CD8-positive, alpha-beta memory T cell (primary cell): ENCODE results near the gene ADRA2C. TPM values are rescaled to one million over a fixed set of nuclear protein-coding genes. Genes with fewer than 3 reads are reported as not detected.

Experiments
- CTCF ChIA-PET: fragments of 350-600 bp; sonication (Branson Sonifier 250); formaldehyde crosslinking; loops from one replicate; lab custom pipeline; 2021; ENCODE audit warnings: antibody characterized with exemption; lab: Charles Lee
- POLR2A ChIA-PET: fragments of 350-600 bp; sonication (Branson Sonifier 250); formaldehyde crosslinking; loops from one replicate; lab custom pipeline; 2021; ENCODE audit warnings: antibody characterized with exemption; lab: Charles Lee
- DNase-seq, 5 donors: peaks; one replicate each; pipeline versions ENCODE4 v3.0.0 to v3.0.0-alpha.2; 2020 to 2022; ENCODE audit warnings: mixed read lengths in 1 of 5
- H3K27ac ChIP-seq: one replicate; pipeline ENCODE4 v1.7.0; 2013; ENCODE audit warnings: low read depth, mild to moderate bottlenecking, low read length, moderate library complexity
- H3K27me3 ChIP-seq: 2 replicates; pipeline ENCODE4 v1.7.0; 2013; ENCODE audit warnings: low read length, mild to moderate bottlenecking; ENCODE audit not compliant: insufficient read depth, poor library complexity, severe bottlenecking
- H3K36me3 ChIP-seq: 2 replicates; pipeline ENCODE4 v1.7.0; 2013; ENCODE audit warnings: mild to moderate bottlenecking, low read length, moderate library complexity; ENCODE audit not compliant: insufficient read depth
- H3K4me1 ChIP-seq: 2 replicates; pipeline ENCODE4 v1.7.0; 2013; ENCODE audit warnings: mild to moderate bottlenecking, low read length, moderate library complexity; ENCODE audit not compliant: insufficient read depth
- H3K4me3 ChIP-seq: 2 replicates; pipeline ENCODE4 v1.7.0; 2013; ENCODE audit warnings: mild to moderate bottlenecking, low read length
- H3K9me3 ChIP-seq: 2 replicates; pipeline ENCODE4 v1.7.0; 2013; ENCODE audit warnings: mild to moderate bottlenecking, low read length
- H3K27ac Mint-ChIP-seq, 8 donors: one replicate each; pipeline ENCODE4 v1.8.0; 2020 to 2021; ENCODE audit warnings: mixed read lengths in 8 of 8, mild to moderate bottlenecking in 6 of 8, inconsistent platforms in 3 of 8, moderate library complexity in 3 of 8
- H3K27me3 Mint-ChIP-seq, 2 donors: one replicate each; pipeline ENCODE4 v1.8.0; 2020 to 2021; ENCODE audit warnings: mixed read lengths in 2 of 2, mild to moderate bottlenecking in 1 of 2, moderate library complexity in 1 of 2
- H3K36me3 Mint-ChIP-seq, 3 donors: one replicate each; pipeline ENCODE4 v1.8.0; 2020 to 2021; ENCODE audit warnings: mixed read lengths in 3 of 3, inconsistent platforms in 1 of 3, mild to moderate bottlenecking in 1 of 3
- H3K4me1 Mint-ChIP-seq, 3 donors: one replicate each; pipeline ENCODE4 v1.8.0; 2020 to 2021; ENCODE audit warnings: mixed read lengths in 3 of 3, inconsistent platforms in 1 of 3, mild to moderate bottlenecking in 1 of 3
- H3K4me3 Mint-ChIP-seq, 7 donors: one replicate each; pipeline ENCODE4 v1.8.0; 2020 to 2021; ENCODE audit warnings: mixed read lengths in 7 of 7, mild to moderate bottlenecking in 6 of 7, moderate library complexity in 4 of 7, inconsistent platforms in 2 of 7
- H3K9me3 Mint-ChIP-seq, 5 donors: one replicate each; pipeline ENCODE4 v1.8.0; 2020 to 2022; ENCODE audit warnings: mixed read lengths in 5 of 5, mild to moderate bottlenecking in 3 of 5, moderate library complexity in 2 of 5, inconsistent platforms in 1 of 5
- polyA plus RNA-seq: library from polyadenylated mRNA; unstranded; fragments of 300-500 nt; fragmentation: Illumina TruSeq; gene quantifications from one replicate; pipeline ENCODE4 v1.2.3, GENCODE V29; 2021
- total RNA-seq, 2 experiments: library from RNA; stranded (reverse); gene quantifications; one replicate each; pipeline ENCODE4 v1.2.3, GENCODE V29; 2021

The ADRA2C gene
- total and polyA plus RNA-seq, 3 experiments from 2014 or later = not detected

DNA sequence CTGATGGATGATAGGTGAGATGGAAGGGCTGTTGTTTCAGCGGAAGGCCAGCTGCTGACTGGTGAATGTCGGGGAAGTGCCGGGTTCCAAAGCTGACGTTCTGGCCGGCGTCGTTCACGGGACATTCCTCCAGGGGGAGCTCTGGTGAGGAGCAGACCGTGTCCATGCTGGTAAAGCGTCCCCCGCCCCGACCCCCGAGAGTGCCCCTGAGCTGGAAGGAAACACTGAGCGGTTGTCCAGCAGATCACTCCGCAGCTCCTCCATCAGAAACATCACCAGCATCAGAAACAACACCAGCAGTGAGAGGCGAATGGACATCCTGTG, 18.6 kb upstream of the ADRA2C start:
- H3K9me3 Mint-ChIP-seq = peaks cover 0 to 6% (median 2%) of the 10 kb centered on the region in 5 donors
- H3K4me3 ChIP-seq = no peak overlapping the region
- no peaks in the 10 kb centered on the region for H3K4me1 ChIP-seq
- H3K27me3 Mint-ChIP-seq = peaks cover 33 to 69% of the 10 kb centered on the region in 2 donors
- ChIA-PET POLR2A (no interaction called here), CTCF (no interaction called here)
- peaks cover 15% of the 10 kb centered on the region for H3K27me3 ChIP-seq
- DNase-seq = no peak
- H3K9me3 ChIP-seq = no peaks in the 10 kb centered on the region
- H3K27ac ChIP-seq = no peak overlapping the region
- no peaks in the 10 kb centered on the region for H3K36me3 Mint-ChIP-seq
- peaks cover 0 to 5% (median 3%) of the 10 kb centered on the region in 3 donors for H3K4me1 Mint-ChIP-seq
- no peak overlapping the region for H3K4me3 Mint-ChIP-seq
- H3K27ac Mint-ChIP-seq = no peak overlapping the region
- H3K36me3 ChIP-seq = no peaks in the 10 kb centered on the region

DNA sequence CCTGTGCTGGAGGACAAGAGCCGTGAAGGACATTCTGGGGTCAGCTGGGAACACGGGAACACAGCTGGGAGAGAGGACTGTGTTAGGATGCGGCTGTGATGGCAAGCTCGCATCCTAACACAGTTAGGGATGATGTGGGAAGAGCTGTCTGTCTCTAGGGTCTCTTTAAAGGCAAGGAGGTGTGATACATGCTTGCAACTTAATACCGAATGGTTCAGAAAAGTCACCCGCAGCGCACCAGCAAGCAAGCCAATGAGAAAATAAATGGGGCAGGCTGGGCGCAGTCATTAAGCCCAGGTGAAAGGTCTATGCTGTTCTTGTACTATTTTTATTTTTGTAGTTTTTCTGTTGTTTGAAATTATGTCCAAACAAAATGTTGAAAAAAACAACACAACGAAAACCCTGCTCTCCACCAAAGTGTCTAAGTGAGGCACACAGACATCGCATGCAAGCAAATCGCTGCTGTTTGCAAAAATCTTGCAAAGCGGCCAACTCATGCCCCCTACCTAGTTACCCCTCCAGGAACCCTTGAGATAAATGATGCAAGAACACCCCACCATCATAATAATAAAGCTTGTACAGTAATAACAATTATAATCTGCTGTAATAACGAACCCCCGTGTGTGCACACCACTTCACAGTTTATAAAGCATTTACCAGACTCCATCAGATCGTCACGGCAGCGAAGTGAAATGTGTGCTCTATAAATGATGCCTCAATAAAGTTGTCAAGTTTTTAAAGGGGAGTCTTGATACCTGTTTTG, 17.9 kb upstream of the ADRA2C start:
- DNase-seq = no peak
- Mint-ChIP-seq H3K27ac (no peak overlapping the region), H3K27me3 (peaks cover 30 to 62% of the 10 kb centered on the region in 2 donors), H3K4me1 (peaks cover 0 to 5% (median 3%) of the 10 kb centered on the region in 3 donors), H3K36me3 (no peaks in the 10 kb centered on the region), H3K9me3 (no peaks in the 10 kb centered on the region), H3K4me3 (no peak overlapping the region)
- H3K4me1 ChIP-seq = no peaks in the 10 kb centered on the region
- H3K27me3 ChIP-seq = peaks cover 11% of the 10 kb centered on the region
- CTCF ChIA-PET = no interaction called here
- no peaks in the 10 kb centered on the region for H3K9me3 ChIP-seq
- H3K4me3 ChIP-seq = no peak overlapping the region
- H3K36me3 ChIP-seq = no peaks in the 10 kb centered on the region
- POLR2A ChIA-PET = no interaction called here
- no peak overlapping the region for H3K27ac ChIP-seq

DNA sequence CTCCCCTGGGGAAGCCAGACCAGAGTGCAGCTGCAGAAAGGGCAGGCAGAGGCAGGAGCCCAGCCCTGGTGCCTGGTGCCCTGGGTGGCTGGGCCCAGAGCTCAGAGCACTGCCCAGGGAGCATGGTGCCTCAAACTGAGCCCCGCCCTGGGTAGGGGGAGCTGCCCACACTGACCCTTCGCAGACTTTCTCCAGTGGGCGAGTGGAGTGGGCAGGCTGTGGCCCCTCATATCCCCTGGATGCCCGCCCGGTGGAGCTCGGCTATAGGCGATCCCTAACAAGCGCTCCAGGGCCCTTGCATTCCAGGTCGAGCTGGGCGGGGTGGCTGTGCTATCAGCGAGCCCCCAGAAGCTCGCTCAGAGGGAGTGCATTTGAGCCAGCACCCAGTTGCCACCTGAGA, 17.1 kb upstream of the ADRA2C start:
- H3K27me3 Mint-ChIP-seq = peaks cover 30 to 58% of the 10 kb centered on the region in 2 donors

DNA sequence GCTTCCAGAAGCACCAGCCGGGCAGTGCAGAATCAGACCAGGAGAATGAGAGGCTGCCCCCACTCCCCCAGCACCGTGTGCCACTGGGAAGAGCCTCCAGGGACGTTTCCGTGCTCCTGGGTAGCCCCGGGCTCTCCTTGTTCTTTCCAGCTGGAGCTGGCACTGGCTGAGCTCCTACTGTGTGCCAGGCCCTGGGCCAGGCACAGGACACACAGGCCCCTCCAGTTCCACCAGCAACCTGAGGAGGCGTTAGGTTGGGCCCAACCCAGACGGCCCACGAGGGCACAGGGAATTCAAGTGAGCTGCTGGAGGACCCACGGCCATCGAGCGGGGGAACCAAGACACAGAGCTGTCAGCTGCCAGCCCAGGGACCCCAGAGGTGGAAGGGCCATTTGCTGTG, 15.9 kb upstream of the ADRA2C start:
- Mint-ChIP-seq H3K9me3 (no peaks in the 10 kb centered on the region), H3K4me1 (peaks cover 0 to 3% (median under 1%) of the 10 kb centered on the region in 3 donors), H3K36me3 (no peaks in the 10 kb centered on the region), H3K4me3 (no peak overlapping the region), H3K27me3 (peaks cover 23 to 52% of the 10 kb centered on the region in 2 donors), H3K27ac (no peak overlapping the region)
- no peak overlapping the region for H3K27ac ChIP-seq
- no peak for DNase-seq
- POLR2A ChIA-PET = no interaction called here
- H3K4me1 ChIP-seq = no peaks in the 10 kb centered on the region
- CTCF ChIA-PET = no interaction called here
- H3K4me3 ChIP-seq = no peak overlapping the region
- no peaks in the 10 kb centered on the region for H3K9me3 ChIP-seq
- peaks cover 11% of the 10 kb centered on the region for H3K27me3 ChIP-seq
- no peaks in the 10 kb centered on the region for H3K36me3 ChIP-seq

More for the DNA sequence above, 17.1 kb upstream of the ADRA2C start:
- Mint-ChIP-seq H3K9me3 (no peaks in the 10 kb centered on the region), H3K4me3 (no peak overlapping the region), H3K36me3 (no peaks in the 10 kb centered on the region), H3K27ac (no peak overlapping the region), H3K4me1 (peaks cover 0 to 5% (median 3%) of the 10 kb centered on the region in 3 donors)
- Histone ChIP-seq H3K4me3 (no peak overlapping the region), H3K4me1 (no peaks in the 10 kb centered on the region), H3K9me3 (no peaks in the 10 kb centered on the region), H3K27ac (no peak overlapping the region), H3K27me3 (peaks cover 11% of the 10 kb centered on the region), H3K36me3 (no peaks in the 10 kb centered on the region)
- ChIA-PET CTCF (no interaction called here), POLR2A (no interaction called here)
- no peak for DNase-seq

DNA sequence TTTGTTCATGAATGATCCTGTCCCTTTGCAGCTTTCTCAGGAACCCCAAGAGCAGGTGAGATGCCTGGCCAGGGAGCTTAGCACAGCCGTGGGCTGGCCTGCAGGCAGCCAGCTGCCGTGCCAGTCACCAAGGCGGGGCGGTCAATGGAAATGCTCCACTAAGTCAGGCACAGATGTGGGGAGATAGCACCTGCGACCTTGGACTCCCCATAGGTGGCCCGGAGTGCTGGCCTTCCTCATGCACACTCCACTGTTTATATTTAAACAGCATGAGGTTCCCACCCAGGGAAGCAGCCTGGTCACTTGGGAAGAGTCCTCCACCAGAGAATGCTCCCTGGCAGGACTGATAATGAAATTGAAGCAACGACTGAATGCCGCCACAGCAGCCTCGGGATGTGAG, 14.2 kb upstream of the ADRA2C start:
- H3K36me3 Mint-ChIP-seq = no peaks in the 10 kb centered on the region
- peaks cover 15 to 45% of the 10 kb centered on the region in 2 donors for H3K27me3 Mint-ChIP-seq
- Histone ChIP-seq H3K9me3 (no peaks in the 10 kb centered on the region), H3K27me3 (peaks cover 9% of the 10 kb centered on the region), H3K4me3 (no peak overlapping the region), H3K27ac (no peak overlapping the region), H3K4me1 (no peaks in the 10 kb centered on the region), H3K36me3 (no peaks in the 10 kb centered on the region)
- CTCF ChIA-PET = no interaction called here
- no peak overlapping the region for H3K4me3 Mint-ChIP-seq
- no peaks in the 10 kb centered on the region for H3K9me3 Mint-ChIP-seq
- DNase-seq = no peak
- H3K27ac Mint-ChIP-seq = no peak overlapping the region
- POLR2A ChIA-PET = no interaction called here
- no peaks in the 10 kb centered on the region for H3K4me1 Mint-ChIP-seq

DNA sequence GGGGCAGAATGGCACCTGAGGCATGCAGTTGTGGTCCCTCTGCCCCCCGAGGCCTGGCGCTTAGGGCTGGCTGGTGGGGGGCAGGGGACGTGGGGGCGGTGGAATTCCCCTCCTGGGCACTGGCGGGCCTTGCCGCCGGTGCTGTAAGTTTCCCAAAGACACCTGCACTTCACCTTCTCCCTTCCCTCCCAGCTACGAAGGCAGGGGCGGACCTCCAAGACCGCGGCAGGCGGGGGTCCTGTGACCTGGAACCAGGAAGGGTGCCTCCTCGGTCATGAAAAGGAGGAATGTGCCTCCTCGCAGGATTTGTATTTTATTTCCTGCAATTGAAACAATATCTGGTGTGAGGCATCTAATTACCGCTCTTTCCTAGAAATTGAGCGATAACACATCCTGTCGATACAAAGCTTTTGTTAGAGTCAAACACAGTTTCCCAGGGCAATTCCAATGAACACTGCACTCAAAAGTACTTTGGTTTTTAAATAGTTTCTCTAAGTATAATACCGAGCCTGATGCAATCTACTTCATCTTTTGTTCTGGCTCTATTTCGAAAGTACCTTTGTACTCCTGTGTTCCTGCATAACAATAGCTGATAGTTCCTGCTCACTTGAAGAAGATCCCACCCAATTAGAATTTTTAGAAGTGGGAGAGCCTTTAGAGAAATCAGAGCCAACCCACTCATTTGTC, 12.3 kb upstream of the ADRA2C start:
- Mint-ChIP-seq H3K27me3 (peaks cover 5 to 33% of the 10 kb centered on the region in 2 donors), H3K9me3 (no peaks in the 10 kb centered on the region), H3K4me3 (no peak overlapping the region), H3K36me3 (no peaks in the 10 kb centered on the region), H3K27ac (no peak overlapping the region), H3K4me1 (no peaks in the 10 kb centered on the region)
- no peaks in the 10 kb centered on the region for H3K27me3 ChIP-seq
- ChIA-PET CTCF (no interaction called here), POLR2A (no interaction called here)
- H3K4me3 ChIP-seq = no peak overlapping the region
- DNase-seq = no peak
- no peaks in the 10 kb centered on the region for H3K9me3 ChIP-seq
- H3K36me3 ChIP-seq = no peaks in the 10 kb centered on the region
- no peak overlapping the region for H3K27ac ChIP-seq
- H3K4me1 ChIP-seq = no peaks in the 10 kb centered on the region

DNA sequence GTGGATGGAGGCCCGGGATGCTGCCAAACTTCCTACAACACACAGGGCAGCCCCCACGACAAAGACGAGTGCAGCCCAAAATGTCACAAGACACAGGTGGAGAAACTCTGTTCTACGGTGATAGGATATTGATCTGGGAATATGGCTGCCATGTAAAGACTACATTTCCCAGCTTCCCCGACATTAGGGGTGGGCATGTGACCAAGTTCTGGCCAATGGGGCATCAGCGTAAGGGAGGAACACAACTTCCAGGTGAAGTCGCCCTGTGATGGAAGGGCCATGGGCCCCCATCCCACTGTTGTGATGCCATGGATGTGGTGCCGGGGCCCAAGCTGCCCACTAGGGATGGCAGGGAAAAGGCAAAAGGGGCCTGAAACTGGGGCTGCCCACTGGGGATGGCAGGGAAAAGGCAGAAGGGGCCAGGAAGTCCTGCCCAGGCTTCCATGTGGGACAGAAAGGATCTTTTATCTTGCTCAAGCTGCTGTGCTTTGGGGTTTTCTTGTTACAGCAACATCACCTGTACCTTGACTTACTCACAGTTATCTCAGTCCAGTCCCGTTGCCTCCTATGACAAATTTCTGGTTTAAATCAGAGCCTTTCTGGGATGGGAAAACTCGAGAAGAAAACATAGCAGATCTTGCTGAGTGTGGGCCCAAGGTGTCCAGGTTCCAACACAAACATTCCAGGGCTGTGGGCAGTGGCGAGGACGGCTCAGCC, 9.7 kb upstream of the ADRA2C start:
- ChIA-PET POLR2A (no interaction called here), CTCF (no interaction called here)
- H3K27me3 Mint-ChIP-seq = peaks cover 1 to 17% of the 10 kb centered on the region in 2 donors
- Histone ChIP-seq H3K4me3 (no peak overlapping the region), H3K4me1 (no peaks in the 10 kb centered on the region), H3K9me3 (no peaks in the 10 kb centered on the region), H3K36me3 (no peaks in the 10 kb centered on the region), H3K27ac (no peak overlapping the region), H3K27me3 (no peaks in the 10 kb centered on the region)
- no peak overlapping the region for H3K27ac Mint-ChIP-seq
- H3K9me3 Mint-ChIP-seq = no peaks in the 10 kb centered on the region
- H3K4me3 Mint-ChIP-seq = no peak overlapping the region
- H3K4me1 Mint-ChIP-seq = no peaks in the 10 kb centered on the region
- no peak for DNase-seq
- H3K36me3 Mint-ChIP-seq = no peaks in the 10 kb centered on the region

DNA sequence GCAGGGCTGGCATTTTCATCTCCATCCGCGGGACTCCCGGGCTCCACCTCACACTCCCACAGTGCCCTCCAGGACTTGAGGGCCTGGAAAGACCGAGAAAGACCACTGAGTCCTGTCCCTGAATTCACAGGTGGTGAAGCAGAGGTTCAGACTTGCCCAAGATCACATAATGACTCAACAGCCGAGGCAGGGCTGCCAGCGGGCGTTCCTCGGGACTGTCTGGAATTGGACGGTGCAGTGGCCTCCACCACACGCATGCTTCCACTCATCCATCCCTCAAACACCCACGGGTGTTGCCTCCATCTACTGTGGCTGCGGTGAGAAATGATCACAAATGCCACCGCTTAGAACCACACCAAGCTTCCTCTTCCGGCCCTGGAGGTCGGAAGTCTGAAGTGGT, 6.9 kb upstream of the ADRA2C start:
- ChIA-PET CTCF (no interaction called here), POLR2A (no interaction called here)
- no peaks in the 10 kb centered on the region for H3K4me1 ChIP-seq
- H3K4me3 Mint-ChIP-seq = no peak overlapping the region
- no peaks in the 10 kb centered on the region for H3K9me3 ChIP-seq
- H3K4me1 Mint-ChIP-seq = no peaks in the 10 kb centered on the region
- no peaks in the 10 kb centered on the region for H3K36me3 Mint-ChIP-seq
- no peaks in the 10 kb centered on the region for H3K9me3 Mint-ChIP-seq
- DNase-seq = no peak
- no peak overlapping the region for H3K4me3 ChIP-seq
- H3K27ac Mint-ChIP-seq = no peak overlapping the region
- no peaks in the 10 kb centered on the region for H3K36me3 ChIP-seq
- H3K27me3 ChIP-seq = no peaks in the 10 kb centered on the region
- peaks cover 5 to 9% of the 10 kb centered on the region in 2 donors for H3K27me3 Mint-ChIP-seq
- H3K27ac ChIP-seq = no peak overlapping the region
